Karpas-422 (cell line): ENCODE data around the gene CTTN. TPM values are rescaled to one million over a fixed set of nuclear protein-coding genes. Genes with fewer than 3 reads are reported as not detected.

Experiments used
- DNase-seq: peaks from one replicate; pipeline ENCODE4 v3.0.0-alpha.2; 2015
- H2AFZ ChIP-seq: fragments of 200-600 bp; sonication (generic); 2 replicates; pipeline ENCODE4 v1.6.1; 2014; ENCODE audit warnings: antibody characterized with exemption, low read length, mixed read lengths
- H3K27ac ChIP-seq: fragments of 200-600 bp; sonication (generic); 2 replicates; pipeline ENCODE4 v1.5.1; 2014; ENCODE audit warnings: mild to moderate bottlenecking, low read length, moderate library complexity
- H3K27me3 ChIP-seq: fragments of 200-600 bp; sonication (generic); 2 replicates; pipeline ENCODE4 v1.6.1; 2014; ENCODE audit warnings: low read length, mixed read lengths
- H3K36me3 ChIP-seq: fragments of 200-600 bp; sonication (generic); 2 replicates; pipeline ENCODE4 v1.6.1; 2014; ENCODE audit warnings: low read length, mixed read lengths; ENCODE audit not compliant: insufficient read depth
- H3K4me1 ChIP-seq: fragments of 200-600 bp; sonication (generic); 2 replicates; pipeline ENCODE4 v1.6.1; 2014; ENCODE audit warnings: mild to moderate bottlenecking, low read length, mixed read lengths
- H3K4me2 ChIP-seq: fragments of 200-600 bp; sonication (generic); 2 replicates; pipeline ENCODE4 v1.6.1; 2014; ENCODE audit warnings: low read length, low read depth, mild to moderate bottlenecking; ENCODE audit not compliant: poor library complexity, severe bottlenecking
- H3K4me3 ChIP-seq: fragments of 200-600 bp; sonication (generic); 2 replicates; pipeline ENCODE4 v1.5.1; 2014; ENCODE audit warnings: mild to moderate bottlenecking, antibody characterized with exemption, low read length, mixed read lengths
- H3K79me2 ChIP-seq: fragments of 200-600 bp; sonication (generic); 2 replicates; pipeline ENCODE4 v1.6.1; 2014; ENCODE audit warnings: mild to moderate bottlenecking, low read length, mixed read lengths
- H3K9ac ChIP-seq: fragments of 200-600 bp; sonication (generic); 2 replicates; pipeline ENCODE4 v1.6.0; 2014; ENCODE audit warnings: low read length
- H3K9me2 ChIP-seq: fragments of 200-600 bp; sonication (generic), shearing (Covaris generic); replicated peaks from 2 replicates; pipeline ENCODE4 v1.6.0; 2014; ENCODE audit warnings: mild to moderate bottlenecking, low read length, moderate library complexity; ENCODE audit not compliant: insufficient read depth
- H3K9me3 ChIP-seq: fragments of 300-700, 200-600 bp; sonication (generic); 2 replicates; pipeline ENCODE4 v1.6.1; 2014; ENCODE audit warnings: low read length, mixed read lengths
- H4K20me1 ChIP-seq: fragments of 200-600 bp; sonication (generic); 2 replicates; pipeline ENCODE4 v1.6.1; 2014; ENCODE audit warnings: mild to moderate bottlenecking, antibody characterized with exemption, low read length, low read depth; ENCODE audit not compliant: insufficient read depth
- total RNA-seq: library from RNA; depleted of rRNA; stranded (reverse); fragments of >200 nt; shearing (Covaris generic); gene quantifications from 2 replicates; pipeline ENCODE4 v1.2.3, GENCODE V29; 2014; ENCODE audit warnings: low replicate concordance

Gene CTTN
- total RNA-seq, 1 experiment from 2014 or later, result 143 TPM

DNA sequence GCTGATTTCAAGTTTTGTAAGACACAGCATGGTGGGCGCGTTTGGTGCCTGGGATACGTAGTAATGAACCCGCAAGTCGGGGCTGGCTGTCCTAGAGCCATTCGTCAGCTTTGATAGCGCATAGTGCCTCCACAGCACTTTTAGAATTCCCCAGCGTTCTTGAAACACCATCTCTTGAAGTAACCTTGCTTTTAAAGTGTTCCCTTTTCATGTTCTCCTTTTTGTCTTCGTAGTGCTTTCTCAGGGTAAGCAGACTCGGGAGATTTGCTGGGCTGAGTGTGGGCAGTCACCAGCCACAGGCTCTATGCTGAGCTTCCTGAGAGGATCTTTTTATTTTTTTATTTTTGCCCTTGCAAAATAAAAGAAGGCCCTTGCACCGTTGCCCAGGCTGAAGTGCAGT, 39.6 kb upstream of the CTTN start:
- Histone ChIP-seq H3K4me2 (no peak overlapping the region), H3K36me3 (peaks cover 40% of the 10 kb centered on the region; the same call in 1 of the 2 replicates), H3K9me3 (no peaks in the 10 kb centered on the region), H3K27me3 (no peaks in the 10 kb centered on the region), H2AFZ (no peak overlapping the region), H4K20me1 (no peaks in the 10 kb centered on the region), H3K9ac (no peak overlapping the region), H3K9me2 (no peaks in the 10 kb centered on the region), H3K27ac (no peak overlapping the region), H3K79me2 (0 out of 2 replicates have a peak, but pooled peaks cover 2% of the 10 kb centered on the region), H3K4me1 (no peaks in the 10 kb centered on the region), H3K4me3 (no peak overlapping the region)
- DNase-seq, result no peak

- no peak overlapping the region for H3K4me2 ChIP-seq
- no peak overlapping the region for H3K9ac ChIP-seq
- no peak for DNase-seq
- 0 out of 2 replicates have a peak, but pooled peaks cover 2% of the 10 kb centered on the region for H3K79me2 ChIP-seq
- H3K9me3 ChIP-seq, result no peaks in the 10 kb centered on the region
- H4K20me1 ChIP-seq, result no peaks in the 10 kb centered on the region
- no peak overlapping the region for H3K4me3 ChIP-seq
- peaks cover 43% of the 10 kb centered on the region; the same call in 1 of the 2 replicates for H3K36me3 ChIP-seq
- H3K9me2 ChIP-seq, result no peaks in the 10 kb centered on the region
- H3K27ac ChIP-seq, result no peak overlapping the region
- no peaks in the 10 kb centered on the region for H3K4me1 ChIP-seq
- no peaks in the 10 kb centered on the region for H3K27me3 ChIP-seq
- H2AFZ ChIP-seq, result no peak overlapping the region
These were observed 38.7 kb upstream of the CTTN start for GRCh38 chr11:70359451-70360205.

- Histone ChIP-seq H2AFZ (no peak overlapping the region), H3K9me3 (no peaks in the 10 kb centered on the region), H3K4me2 (no peak overlapping the region), H3K27ac (no peak overlapping the region), H3K36me3 (peaks cover 44% of the 10 kb centered on the region; the same call in 1 of the 2 replicates), H3K79me2 (0 out of 2 replicates have a peak, but pooled peaks cover 2% of the 10 kb centered on the region), H3K27me3 (no peaks in the 10 kb centered on the region), H3K4me1 (no peaks in the 10 kb centered on the region), H3K4me3 (no peak overlapping the region), H3K9ac (no peak overlapping the region), H3K9me2 (no peaks in the 10 kb centered on the region), H4K20me1 (no peaks in the 10 kb centered on the region)
- DNase-seq, result no peak
These were observed 38.1 kb upstream of the CTTN start for GRCh38 chr11:70360211-70360610.

DNA sequence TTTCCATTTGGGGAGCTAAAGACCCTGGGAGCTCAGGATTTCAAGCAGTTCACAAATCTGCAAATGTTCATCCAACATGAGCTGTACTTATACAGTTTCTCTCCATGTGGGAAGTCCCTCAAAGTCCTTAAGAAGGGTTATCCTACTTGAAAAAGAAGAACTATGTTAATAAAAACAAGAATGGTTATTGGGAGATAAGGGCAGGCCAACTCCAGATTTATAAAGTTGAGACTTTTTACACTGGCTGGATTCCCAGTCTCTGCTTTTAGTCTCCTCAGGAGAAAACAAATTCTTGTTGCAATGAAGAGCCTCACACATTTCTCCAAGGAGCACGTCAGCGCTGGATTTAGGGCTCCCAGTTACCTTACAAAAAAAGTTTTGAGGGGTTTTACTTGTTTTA, 34.2 kb upstream of the CTTN start:
- H3K27me3 ChIP-seq, result no peaks in the 10 kb centered on the region
- peaks cover 44% of the 10 kb centered on the region for H3K36me3 ChIP-seq
- DNase-seq, result no peak
- H2AFZ ChIP-seq, result no peak overlapping the region
- no peaks in the 10 kb centered on the region for H4K20me1 ChIP-seq
- H3K27ac ChIP-seq, result no peak overlapping the region
- H3K9me2 ChIP-seq, result no peaks in the 10 kb centered on the region
- H3K4me3 ChIP-seq, result no peak overlapping the region
- no peaks in the 10 kb centered on the region for H3K9me3 ChIP-seq
- peaks cover 14% of the 10 kb centered on the region for H3K79me2 ChIP-seq
- H3K9ac ChIP-seq, result no peak overlapping the region
- H3K4me2 ChIP-seq, result no peak overlapping the region
- H3K4me1 ChIP-seq, result no peaks in the 10 kb centered on the region

GRCh38 chr11:70364745-70365543, 33.4 kb upstream of the CTTN start:
- DNase-seq, result no peak
- Histone ChIP-seq H3K9ac (no peak overlapping the region), H3K9me2 (no peaks in the 10 kb centered on the region), H3K36me3 (peaks cover 42% of the 10 kb centered on the region), H3K27ac (no peak overlapping the region), H3K27me3 (no peaks in the 10 kb centered on the region), H3K4me1 (no peaks in the 10 kb centered on the region), H3K9me3 (no peaks in the 10 kb centered on the region), H2AFZ (no peak overlapping the region), H3K4me3 (no peak overlapping the region), H3K4me2 (no peak overlapping the region), H3K79me2 (peaks cover 18% of the 10 kb centered on the region), H4K20me1 (no peaks in the 10 kb centered on the region)

DNA sequence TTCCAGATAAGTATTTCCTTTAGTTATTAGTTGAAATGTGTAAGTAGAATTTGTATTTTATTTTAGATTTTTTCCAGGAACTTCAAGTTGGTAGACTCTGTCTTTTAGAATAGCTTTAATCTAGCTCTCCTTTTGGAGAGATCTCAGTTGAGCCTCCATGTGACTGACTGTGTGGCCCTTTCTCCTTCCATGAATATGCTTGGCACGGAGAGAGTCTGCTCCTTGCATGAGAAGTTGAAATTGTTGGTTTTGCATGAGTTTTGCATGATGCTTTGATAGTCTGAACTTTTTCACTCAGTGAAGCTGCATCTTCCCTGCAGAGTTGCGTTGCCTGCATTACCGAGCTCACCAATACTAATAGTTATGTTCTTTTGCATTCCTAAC, 32.8 kb upstream of the CTTN start:
- Histone ChIP-seq H3K27me3 (no peaks in the 10 kb centered on the region), H3K9me2 (no peaks in the 10 kb centered on the region), H3K9ac (no peak overlapping the region), H4K20me1 (no peaks in the 10 kb centered on the region), H3K4me1 (no peaks in the 10 kb centered on the region), H3K27ac (no peak overlapping the region), H2AFZ (no peak overlapping the region), H3K9me3 (no peaks in the 10 kb centered on the region), H3K4me3 (no peak overlapping the region), H3K79me2 (peaks cover 24% of the 10 kb centered on the region), H3K36me3 (peaks cover 37% of the 10 kb centered on the region), H3K4me2 (no peak overlapping the region)
- no peak for DNase-seq

DNA sequence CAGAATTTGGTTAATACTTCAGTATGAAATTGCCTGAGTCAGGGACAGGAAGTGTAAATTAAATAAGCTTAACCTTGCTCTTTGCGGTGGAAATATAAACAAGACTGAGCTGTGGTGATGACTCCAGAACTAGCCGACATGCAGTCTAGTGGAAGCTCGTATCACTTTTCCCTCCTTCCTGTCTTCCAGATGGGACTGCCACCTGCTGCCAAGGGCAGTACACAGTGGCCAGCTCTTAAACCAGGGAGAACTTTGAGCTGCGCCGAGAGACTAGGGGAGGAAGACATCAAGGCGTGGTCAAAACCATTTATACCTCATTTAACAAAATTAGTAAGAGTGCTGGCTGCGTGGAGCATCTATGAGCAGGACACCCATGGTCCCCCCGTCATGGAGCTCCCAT, 31.3 kb upstream of the CTTN start:
- H2AFZ ChIP-seq, result no peak overlapping the region
- no peaks in the 10 kb centered on the region for H3K27me3 ChIP-seq
- H3K27ac ChIP-seq, result no peak overlapping the region
- H3K36me3 ChIP-seq, result peaks cover 36% of the 10 kb centered on the region
- H3K9me3 ChIP-seq, result peaks cover 4% of the 10 kb centered on the region
- H3K9ac ChIP-seq, result no peak overlapping the region
- no peak for DNase-seq
- H3K4me3 ChIP-seq, result no peak overlapping the region
- no peak overlapping the region for H3K4me2 ChIP-seq
- H3K79me2 ChIP-seq, result peaks cover 33% of the 10 kb centered on the region
- no peaks in the 10 kb centered on the region; the same call in 1 of the 2 replicates for H3K4me1 ChIP-seq
- no peaks in the 10 kb centered on the region for H3K9me2 ChIP-seq
- no peaks in the 10 kb centered on the region for H4K20me1 ChIP-seq

- Histone ChIP-seq H3K4me2 (no peak overlapping the region), H3K36me3 (peaks cover 39% of the 10 kb centered on the region), H2AFZ (no peak overlapping the region), H3K4me3 (no peak overlapping the region), H4K20me1 (no peaks in the 10 kb centered on the region), H3K27ac (no peak overlapping the region), H3K9me2 (no peaks in the 10 kb centered on the region), H3K9ac (no peak overlapping the region), H3K9me3 (peaks cover 4% of the 10 kb centered on the region), H3K79me2 (peaks cover 33% of the 10 kb centered on the region), H3K27me3 (no peaks in the 10 kb centered on the region), H3K4me1 (peaks cover 5% of the 10 kb centered on the region)
- no peak for DNase-seq
These were observed 29.4 kb upstream of the CTTN start for GRCh38 chr11:70368961-70369360.
